GM21619 (cell line): ENCODE data around the gene ERC2.

Source experiments
- ATAC-seq: cut with Tn5 transposase; IDR thresholded peaks from one replicate; pipeline ENCODE4 v1.9.1; 2021; ENCODE audit not compliant: unreplicated experiment

The ERC2 gene

GRCh38 chr3:55946574-55947160 is 521.6 kb downstream of the ERC2 start:
- ATAC-seq: no peak

DNA sequence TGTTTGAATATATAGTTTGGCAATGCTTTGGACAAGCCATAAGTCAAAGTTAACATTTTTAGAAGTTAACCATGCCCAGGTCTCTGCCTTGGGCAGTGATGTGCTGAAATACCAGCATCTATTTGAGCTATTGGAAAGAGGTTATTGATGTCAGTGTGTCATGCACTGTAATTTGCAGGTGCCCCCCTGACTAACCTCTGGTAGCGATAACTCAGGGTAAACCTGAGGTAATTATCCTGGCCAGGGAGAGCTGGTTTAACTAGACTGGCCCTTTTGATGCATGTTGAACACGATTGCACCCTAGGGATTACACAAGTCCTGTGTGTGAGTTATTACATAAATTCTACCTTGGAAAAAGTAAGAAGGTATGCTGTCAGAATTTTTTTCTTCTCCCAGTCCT is 525.4 kb downstream of the ERC2 start:
- ATAC-seq: no peak

DNA sequence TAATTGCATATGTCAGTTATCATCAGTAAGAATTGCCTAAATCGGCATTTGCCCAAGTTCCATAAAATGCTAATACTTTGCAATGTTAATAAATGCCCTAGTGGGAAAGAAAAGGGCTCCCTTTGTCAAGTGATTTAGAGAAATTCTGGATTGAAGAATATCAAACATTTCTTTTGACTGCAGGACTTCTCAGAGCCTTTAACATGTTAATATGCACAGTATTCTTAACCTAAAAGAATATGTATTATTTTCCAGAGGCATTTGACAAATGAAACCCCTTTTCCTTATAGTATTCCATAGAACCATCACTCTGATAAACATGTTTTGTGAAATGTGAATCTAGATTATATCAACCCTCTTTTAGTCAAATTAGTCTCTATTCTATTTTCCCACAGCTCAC is 529.0 kb downstream of the ERC2 start:
- ATAC-seq: no peak

- ATAC-seq: no peak
These were observed 531.0 kb downstream of the ERC2 start for GRCh38 chr3:55937301-55937700.

GRCh38 chr3:55936549-55937052 is 531.7 kb downstream of the ERC2 start:
- no peak for ATAC-seq

DNA sequence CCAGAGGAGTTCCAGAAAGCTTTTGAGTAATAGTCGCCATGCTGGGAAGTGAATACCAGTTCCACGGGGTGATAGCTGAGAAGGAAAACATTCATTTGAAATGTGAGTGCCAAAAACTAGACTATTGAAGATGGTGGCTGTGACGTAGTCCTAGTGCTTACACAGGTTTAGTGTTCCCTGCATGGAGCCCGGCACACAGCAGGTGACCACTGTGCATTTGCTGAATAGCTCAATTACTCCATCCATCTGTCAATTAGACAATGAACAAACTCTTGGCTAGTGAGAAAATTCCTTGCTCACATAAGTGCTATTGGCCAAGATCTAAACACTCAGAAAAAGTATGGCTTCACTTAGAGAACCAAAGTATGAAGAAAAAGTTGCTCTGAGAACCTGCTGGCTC is 533.0 kb downstream of the ERC2 start:
- no peak for ATAC-seq

DNA sequence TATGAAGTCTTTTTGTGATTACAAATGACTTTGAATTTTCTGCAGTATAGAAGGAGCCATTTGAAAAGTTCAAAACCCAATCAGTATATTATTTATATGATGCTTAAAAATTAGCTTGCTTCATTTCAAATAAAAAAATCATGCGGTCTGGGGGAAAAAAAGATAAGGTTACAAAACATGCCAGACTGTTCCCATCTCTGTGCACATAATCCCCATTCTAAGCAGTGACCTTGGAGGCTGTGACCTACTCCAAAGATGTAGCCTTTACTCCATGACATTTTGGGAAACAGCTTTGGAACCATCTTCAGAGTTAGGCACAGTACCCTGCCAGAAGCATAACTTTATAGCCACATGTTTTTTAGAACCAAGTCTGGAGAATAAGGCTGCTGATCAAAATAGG is 533.5 kb downstream of the ERC2 start:
- ATAC-seq: no peak

DNA sequence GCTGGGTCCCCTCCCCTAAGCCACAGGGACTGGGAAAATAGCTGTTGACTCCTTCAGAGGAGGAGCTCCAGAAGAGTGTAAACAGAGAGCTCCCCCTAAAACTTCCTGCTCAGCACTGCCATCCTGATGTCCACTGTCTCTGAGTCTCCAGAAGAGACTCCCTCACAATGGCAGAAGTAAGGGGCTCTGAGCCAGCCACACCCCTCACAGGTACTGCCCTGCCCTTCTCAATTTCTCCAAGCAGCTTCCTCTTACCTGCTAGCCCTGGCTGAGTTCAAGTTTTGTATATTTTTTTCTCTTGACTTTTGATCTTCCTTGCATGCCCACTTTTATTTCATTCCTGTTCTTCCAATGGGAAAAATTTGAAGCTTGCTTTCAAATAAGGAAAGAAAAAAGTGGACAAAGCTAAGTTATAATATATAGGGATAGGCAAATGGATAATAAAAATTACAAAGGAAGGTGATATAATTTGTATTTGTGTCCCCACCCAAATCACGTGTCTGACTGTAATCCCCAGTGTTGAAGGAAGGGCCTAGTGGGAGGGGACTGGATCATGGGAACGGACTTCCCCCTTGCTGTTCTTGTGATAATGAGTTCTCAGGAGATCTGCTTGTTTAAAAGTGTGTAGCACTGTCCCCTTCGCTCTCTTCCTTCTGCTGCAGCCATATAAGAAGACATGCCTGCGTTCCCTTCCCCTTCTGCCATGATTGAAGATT is 539.0 kb downstream of the ERC2 start:
- no peak for ATAC-seq

- ATAC-seq: no peak
These were observed 544.6 kb downstream of the ERC2 start for GRCh38 chr3:55923626-55924025.

DNA sequence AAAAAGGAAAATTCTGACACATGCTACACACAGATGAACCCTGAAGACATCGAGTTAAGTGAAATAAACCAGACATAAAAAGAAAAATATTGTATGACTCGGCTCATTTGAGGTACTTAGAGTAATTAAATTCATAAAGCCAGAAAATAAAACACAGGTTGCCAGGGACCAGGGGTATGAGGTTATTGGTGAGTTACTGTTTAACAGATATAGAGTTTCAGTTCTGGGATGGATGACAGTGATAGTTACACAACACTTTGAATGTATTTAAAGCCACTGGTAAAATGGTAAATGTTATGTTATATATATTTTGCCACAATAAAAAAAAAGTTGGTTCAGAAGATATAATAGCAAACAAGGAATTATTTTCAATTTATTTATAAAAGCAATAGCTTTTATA is 545.1 kb downstream of the ERC2 start:
- ATAC-seq: no peak

DNA sequence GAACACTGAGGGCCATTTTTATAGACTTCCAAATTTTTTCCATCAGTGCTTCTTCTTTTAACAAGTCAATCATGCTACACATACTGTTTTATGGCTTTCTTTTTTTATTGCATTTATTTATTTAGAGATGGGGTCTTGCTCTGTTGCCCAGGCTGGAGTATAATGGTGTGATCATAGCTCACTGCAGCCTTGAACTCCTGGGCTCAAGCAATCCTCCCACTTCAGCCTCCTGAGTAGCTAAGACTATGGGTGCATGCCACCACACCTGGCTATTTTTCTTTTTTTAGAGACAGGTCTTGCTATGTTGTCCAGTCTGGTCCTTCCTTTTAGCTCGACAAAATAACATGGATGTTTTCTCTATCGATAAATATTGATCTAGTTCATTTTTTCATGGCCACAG is 555.4 kb downstream of the ERC2 start:
- ATAC-seq: no peak

DNA sequence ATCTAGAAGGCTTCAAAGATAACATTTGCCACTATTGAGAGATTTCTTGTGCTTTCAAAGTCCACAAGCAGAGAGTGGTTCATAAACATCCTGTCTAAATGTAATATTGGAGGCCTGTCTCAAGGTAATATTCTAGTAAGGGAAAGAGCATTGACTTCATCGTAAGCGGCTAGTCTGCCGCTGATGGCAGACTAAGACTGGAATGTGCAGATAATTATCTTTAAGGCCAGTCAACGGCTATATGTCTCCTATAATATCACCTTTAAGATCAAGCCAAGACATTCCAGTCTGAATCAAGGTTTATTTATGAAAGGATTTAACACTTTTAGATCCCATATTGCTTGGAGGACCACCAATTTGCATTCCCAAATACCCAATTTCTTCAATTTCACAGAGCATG is 557.0 kb downstream of the ERC2 start:
- no peak for ATAC-seq

DNA sequence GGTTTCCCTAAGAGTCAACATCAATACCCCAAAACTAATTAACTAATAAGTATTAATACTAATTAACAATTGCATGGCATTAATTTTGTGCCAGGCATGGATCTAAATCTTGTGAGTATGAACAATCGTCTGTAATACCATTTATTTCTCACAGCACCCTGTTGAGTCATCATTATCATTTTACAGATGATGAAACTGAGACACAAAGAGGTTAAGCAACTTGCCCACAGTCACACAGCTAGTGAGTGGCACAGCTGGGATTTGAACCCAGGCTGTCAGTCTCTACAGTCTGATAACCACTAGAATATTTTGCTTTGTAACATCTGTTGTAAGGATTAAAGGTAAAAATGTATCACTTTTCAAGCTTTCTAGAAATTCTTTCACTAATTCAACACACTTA is 557.7 kb downstream of the ERC2 start:
- no peak for ATAC-seq

DNA sequence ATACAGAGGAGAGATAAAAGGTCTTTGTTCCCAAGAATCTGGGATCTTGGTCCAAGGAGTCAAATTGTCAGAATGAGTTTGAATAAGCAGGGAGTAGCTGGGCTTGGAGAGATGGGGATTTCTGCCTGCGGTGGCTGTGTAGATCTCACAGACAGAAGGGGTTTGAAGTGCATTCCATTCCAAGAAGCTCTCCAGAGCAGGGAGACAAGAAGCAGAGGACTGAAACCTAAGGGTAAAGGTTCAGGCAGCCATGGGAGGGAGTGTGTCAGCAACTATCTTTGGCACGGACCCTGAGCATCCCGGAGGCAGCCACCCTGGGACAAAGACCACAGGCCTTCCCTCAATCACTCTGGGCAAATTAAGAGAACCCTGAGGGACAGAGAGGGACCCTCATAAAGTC is 558.9 kb downstream of the ERC2 start:
- ATAC-seq: no peak

- no peak for ATAC-seq
These were observed 560.7 kb downstream of the ERC2 start for GRCh38 chr3:55907616-55908015.

- ATAC-seq: no peak
These were observed 561.4 kb downstream of the ERC2 start for GRCh38 chr3:55906896-55907295.

DNA sequence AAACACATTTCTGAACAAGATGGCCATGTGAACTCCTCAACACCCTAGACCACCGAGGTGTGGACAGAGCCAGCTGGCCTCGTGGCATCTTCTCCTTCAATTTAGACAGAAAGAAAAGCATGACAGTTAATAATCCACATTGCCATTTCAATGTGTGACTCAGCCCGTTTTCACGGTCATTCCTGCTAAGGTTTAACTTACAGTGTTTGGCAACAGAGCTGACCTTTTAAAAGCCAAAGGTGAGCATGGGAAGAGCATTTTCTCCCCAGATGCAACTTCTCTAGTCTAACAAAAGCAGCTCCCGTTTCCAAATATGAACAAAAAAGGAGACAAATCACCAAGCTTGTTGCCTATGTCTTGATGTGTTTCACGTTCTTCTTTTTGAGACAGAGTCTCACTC is 563.6 kb downstream of the ERC2 start:
- ATAC-seq: no peak

DNA sequence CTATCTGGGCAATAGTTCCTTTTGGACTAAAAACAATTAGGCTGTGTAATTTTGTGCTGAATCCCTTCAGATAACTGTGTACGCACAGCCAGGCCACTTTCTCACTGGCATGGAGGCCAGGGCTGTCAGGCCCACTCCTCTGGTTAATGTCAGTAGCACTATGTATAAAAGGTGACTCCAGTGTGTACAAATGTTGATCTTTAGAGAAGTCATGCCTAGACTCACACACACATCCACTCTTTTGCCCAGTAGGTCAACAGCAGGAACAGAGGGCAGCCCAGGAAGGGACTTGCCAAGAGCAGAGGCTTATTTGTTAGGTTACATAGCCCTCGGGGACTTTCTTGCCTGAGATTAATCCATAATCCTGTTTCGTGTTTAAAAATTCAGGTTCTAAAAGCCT is 564.6 kb downstream of the ERC2 start:
- ATAC-seq: no peak

DNA sequence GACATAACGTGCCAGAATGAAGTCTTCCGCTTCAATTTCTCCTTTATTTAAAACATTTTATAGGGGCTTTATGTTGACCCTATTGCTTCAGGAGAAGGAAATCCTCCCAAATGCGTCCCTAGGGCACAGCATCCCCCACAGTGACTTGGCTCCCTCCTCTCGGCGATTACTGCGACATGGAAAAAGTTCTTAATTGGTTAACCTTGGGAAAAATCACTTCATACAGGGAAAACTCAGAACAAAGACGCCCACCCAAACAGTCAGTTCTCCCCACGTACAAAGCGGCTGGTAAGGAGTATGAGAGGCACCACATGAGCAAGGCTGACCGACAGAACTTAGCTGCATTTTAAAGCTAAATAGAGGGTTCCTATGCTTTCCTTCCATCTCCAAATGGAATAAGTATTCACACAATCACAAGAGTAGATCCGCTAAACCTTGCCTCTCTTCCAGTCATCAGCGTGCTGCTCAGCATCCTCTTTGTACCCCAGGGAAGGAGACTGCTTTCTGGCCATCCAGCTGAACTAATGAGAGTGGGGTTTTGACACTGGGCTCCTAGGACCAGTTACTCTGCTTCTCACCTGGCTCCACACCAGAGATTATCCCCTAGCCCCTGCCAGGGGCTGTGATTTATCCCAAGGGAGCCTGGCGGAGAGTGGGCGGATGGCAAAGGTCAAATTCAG is 565.9 kb downstream of the ERC2 start:
- no peak for ATAC-seq

GRCh38 chr3:55899887-55900286 is 568.4 kb downstream of the ERC2 start:
- ATAC-seq: no peak

DNA sequence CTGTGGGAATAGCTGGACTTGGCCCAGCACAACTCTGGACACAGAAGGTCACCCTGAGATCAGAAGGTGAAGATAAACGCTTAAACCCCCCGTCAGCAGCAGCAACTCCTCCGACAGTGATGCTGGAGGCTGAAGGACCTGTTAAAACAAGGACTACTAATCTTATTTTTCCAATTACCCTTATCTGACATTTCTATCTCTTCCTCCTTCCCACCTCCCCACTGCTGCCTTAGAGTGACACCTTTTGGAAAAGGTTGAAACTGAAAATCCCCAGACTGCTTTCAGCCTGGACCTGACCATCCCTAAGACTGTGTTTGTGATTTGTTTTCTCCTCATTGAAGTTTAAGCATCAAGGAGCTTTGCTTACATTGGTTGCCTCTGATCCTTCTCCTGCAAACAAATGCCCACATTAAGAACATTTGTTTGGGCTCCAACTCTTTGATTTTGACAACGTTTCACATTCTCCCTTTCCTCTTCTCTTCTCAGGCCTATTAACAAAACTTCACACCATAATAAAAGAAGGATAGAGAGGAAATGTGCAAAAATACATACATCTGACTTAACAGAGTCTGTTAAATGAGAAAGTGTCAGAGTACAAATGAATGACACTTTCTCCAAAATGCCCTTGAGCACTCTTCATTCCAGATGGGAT is 570.6 kb downstream of the ERC2 start:
- no peak for ATAC-seq
